GM21619 (cell line): Measurements from ENCODE around the gene SLC25A13.

Experiments used
- ATAC-seq: cut with Tn5 transposase; IDR thresholded peaks from one replicate; pipeline ENCODE4 v1.9.1; 2021; ENCODE audit not compliant: unreplicated experiment

SLC25A13 gene

DNA sequence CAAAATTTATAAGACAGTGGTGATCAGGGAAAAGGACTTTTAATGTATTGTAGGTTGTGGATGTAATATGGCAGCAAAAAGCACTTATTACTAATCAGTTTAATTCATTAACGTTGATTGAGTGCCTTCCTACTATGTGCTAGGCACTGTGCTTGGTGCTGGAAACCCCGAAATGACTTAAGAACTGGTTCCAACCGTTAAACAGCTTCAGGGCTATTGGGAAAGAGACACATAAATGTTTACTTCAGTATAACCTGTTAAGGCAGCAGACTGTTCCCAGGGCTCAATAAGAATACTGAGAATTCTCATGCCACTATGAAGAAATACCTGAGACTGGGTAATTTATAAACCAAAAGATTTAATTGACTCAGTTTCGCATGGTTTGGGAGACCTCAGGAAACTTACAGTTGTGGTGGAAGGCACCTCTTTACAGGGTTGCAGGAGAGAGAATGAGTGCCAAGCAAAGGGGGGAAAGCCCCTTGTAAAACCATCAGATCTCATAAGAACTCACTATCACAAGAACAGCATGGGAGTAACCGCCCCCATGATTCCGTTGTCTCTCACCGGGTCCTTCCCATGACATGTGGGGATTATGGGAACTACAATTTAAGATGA, 1.1 kb upstream of the SLC25A13 start:
- no peak for ATAC-seq

DNA sequence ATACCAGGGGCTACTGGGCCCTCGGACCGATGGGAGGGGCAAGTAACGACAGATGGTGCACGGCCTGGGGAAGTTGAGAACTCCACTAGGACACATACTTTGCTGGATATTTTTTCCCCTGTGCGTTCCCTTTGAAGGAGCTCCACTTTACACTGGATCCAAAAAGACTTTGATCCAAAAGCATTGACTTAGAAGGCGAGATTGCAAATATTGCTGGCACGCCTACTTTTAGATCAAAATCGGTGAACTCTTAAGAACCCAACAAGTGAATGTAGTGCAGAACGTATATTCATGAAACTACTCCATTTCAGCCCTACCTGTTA, 436 bp upstream of the SLC25A13 start:
- no peak for ATAC-seq

DNA sequence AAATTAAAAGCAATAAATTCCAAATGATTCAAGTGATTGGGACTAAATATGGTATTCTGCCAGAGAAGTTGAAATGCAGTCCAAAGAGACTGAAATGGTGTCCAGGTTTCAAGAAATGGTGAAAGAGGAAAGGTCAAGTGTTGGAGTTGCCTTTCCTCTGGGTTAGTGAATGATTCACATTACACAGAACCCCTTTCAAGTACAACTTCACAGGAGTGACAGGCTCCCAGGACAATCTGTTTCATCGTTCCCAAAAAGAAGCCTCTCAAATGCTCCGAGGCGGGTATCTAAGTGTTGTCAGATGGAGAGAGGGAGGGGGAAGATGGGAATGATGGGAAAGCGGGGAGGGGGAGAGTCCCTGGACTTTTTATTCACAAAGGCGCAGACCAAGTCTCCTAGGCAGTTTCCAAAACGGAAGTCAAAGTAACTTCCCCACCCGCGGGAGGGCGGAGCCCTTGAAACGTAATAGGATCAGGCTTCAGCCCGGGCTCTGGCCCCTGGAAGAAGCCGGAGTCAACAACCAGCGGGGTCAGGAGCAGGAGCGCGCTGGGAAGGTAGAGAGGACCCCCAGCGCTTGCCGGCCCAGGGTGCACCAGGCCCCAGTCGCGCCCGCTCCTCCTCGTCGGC, 754 bp downstream of the SLC25A13 start:
- ATAC-seq, result peak; percentile 45

- peak; percentile 35 for ATAC-seq
Observed at GRCh38 chr7:96320442-96320841, 1.5 kb downstream of the SLC25A13 start.

- ATAC-seq, result no peak
Observed at GRCh38 chr7:96319439-96319838, 2.5 kb downstream of the SLC25A13 start.

- no peak for ATAC-seq
Observed at GRCh38 chr7:96316949-96317348, 4.9 kb downstream of the SLC25A13 start.

- no peak for ATAC-seq
Observed at GRCh38 chr7:96315125-96315512, 6.8 kb downstream of the SLC25A13 start.

- ATAC-seq, result no peak
Observed at GRCh38 chr7:96314402-96315124, 7.3 kb downstream of the SLC25A13 start.

GRCh38 chr7:96313940-96314339, 8.0 kb downstream of the SLC25A13 start:
- ATAC-seq, result no peak

DNA sequence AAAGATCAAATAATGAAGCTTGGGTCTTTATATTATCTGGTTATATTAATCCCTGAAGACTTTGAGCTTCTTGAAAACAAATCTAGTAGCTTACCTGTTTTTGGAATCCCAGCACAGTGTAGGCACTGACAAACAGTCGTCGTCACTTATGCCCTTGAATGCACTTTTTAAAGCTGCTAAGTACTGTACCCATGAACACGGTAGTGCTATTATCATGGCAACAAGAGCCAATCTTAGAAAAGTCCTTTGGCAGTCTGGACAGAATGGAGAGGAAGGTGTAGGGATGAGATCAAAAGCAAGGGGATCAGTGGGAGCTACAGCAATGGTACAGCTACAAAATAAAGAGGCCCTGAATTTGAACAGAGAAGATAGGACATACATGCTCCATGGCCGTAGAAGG, 9.4 kb downstream of the SLC25A13 start:
- no peak for ATAC-seq

GRCh38 chr7:96311967-96312366, 9.9 kb downstream of the SLC25A13 start:
- ATAC-seq, result no peak

DNA sequence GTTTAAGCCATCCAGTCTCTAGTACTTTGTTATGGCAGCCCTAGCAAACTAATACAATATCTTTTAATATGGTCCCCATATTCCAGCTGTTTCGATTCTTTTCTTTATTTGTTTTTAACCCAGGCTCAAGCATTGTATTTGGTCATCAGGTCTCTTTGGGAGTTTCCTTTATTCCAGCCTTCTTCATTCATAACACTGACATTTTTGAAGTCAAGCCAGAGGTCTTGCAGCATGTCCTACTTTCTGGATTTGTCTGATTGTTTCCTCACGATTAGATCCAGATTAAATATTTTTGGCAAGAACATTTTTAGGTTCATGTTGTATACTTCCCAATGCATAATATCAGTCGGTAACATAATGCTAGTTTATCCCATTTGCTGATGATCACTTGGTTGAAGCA, 11.8 kb downstream of the SLC25A13 start:
- ATAC-seq, result no peak

- ATAC-seq, result no peak
Observed at GRCh38 chr7:96308950-96309263, 13.0 kb downstream of the SLC25A13 start.

GRCh38 chr7:96308253-96308949, 13.5 kb downstream of the SLC25A13 start:
- no peak for ATAC-seq

DNA sequence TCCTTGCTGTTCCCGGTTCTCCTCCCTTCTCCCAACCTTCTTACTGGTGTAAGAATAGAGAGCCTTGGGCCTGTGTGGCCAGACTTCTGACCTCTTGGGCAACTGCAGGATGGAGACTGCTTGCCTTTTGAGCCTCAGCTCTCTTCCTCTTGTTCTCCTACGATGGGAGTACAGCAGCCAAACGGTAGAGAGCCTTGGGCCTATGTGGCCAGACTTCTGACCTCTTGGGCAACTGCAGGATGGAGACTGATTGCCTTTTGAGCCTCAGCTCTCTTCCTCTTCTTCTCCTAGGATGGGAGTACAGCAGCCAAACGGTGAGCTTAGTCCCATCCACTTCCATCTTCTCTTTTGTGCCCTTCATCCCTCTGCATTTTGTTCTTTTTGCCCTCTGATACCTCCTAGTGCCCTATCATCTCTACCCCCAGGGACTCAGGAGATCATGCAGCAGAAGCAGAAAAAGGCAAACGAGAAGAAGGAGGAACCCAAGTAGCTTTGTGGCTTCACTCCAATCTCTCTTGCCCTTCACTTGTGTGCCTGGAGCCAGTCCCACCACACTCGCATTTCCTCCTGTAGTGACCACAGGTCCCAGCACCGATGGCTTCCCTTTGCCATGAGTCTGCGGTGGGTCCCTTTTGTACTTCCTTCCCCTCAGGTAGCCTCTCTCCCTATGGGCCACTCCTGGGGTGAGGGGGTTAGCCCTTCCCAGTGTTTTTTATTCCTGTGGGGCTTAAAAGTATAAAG, 15.3 kb downstream of the SLC25A13 start:
- no peak for ATAC-seq

DNA sequence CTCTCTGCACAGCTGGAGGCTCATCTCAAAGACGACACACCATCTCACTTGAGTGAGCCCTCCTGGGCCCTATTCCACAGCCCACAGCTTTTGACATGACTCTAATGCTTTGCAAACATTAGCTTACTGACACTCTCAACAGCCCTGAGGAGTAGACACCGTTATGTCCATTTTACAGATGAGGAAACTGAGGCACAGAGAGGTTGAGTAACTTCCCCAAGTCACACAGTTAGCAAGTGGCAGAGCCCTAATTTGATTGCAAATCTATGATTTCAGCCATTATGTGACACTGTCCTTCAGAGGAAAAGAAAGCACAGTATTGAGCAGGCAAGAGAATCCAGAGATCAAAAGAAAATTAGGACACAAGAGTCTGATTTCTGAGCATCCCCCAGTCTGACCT, 16.0 kb downstream of the SLC25A13 start:
- no peak for ATAC-seq

- no peak for ATAC-seq
Observed at GRCh38 chr7:96304573-96304972, 17.3 kb downstream of the SLC25A13 start.

- peak; percentile 38 for ATAC-seq
Observed at GRCh38 chr7:96303686-96304443, 18.0 kb downstream of the SLC25A13 start.

DNA sequence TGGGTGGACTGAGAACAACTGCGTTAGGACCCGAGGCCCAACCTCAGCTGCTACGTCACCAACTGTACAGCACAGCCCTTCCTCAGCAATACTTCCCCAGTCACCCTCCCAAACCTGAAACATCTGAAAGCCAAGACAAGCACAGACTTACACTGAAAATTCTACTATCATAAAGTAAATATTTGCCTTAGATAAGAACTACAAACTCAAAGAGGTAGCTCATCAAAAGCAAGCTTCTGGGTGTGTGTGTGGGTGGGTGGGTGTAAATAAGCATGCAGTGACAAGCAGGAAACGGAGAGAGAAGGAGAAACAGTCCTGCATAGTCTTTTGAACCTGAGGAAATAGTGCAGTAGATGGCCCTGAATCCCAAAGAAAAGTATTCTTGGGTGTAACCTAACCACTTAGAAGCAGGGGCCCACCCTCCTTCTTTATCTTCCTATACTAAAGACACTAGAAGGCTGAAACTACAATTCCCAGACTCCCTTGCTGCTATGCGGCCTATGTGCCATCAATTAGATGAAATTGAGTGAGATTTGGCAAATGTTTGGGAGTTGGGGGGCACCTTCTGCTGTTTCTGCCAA, 18.7 kb downstream of the SLC25A13 start:
- no peak for ATAC-seq

- ATAC-seq, result no peak
Observed at GRCh38 chr7:96300986-96301385, 20.9 kb downstream of the SLC25A13 start.
